ENCODE data around the gene CPPED1. TPM values are rescaled to one million over a fixed set of nuclear protein-coding genes. Genes with fewer than 3 reads are reported as not detected.

Gene CPPED1
- total RNA-seq, 1 donor: 21.4 TPM

GRCh38 chr16:12611916-12612597 lies 191.6 kb downstream of the CPPED1 start:
- Histone ChIP-seq H3K4me3 (ENCODE audit: insufficient read depth, low read length) (no peak overlapping the region), H2AFZ (ENCODE audit: low read length) (no peak overlapping the region), H3K36me3 (ENCODE audit: insufficient read depth, low read length) (no peaks in the 10 kb centered on the region), H3K4me2 (ENCODE audit: insufficient read depth, low read length) (no peak overlapping the region), H3K27me3 (ENCODE audit: insufficient read depth, low read length) (peaks cover 2% of the 10 kb centered on the region), H3K4me1 (ENCODE audit: insufficient read depth, low read length) (no peaks in the 10 kb centered on the region), H3K79me2 (ENCODE audit: insufficient read depth, low read length) (no peaks in the 10 kb centered on the region), H3K27ac (ENCODE audit: low read depth, low read length) (no peak overlapping the region), H4K20me1 (ENCODE audit: insufficient read depth, low read length) (no peaks in the 10 kb centered on the region), H3K9me3 (ENCODE audit: low read depth, low read length) (no peaks in the 10 kb centered on the region)
- no peak for DNase-seq (ENCODE audit: insufficient read length, low spot score, missing footprints)
- TF ChIP-seq, protein P1, sequence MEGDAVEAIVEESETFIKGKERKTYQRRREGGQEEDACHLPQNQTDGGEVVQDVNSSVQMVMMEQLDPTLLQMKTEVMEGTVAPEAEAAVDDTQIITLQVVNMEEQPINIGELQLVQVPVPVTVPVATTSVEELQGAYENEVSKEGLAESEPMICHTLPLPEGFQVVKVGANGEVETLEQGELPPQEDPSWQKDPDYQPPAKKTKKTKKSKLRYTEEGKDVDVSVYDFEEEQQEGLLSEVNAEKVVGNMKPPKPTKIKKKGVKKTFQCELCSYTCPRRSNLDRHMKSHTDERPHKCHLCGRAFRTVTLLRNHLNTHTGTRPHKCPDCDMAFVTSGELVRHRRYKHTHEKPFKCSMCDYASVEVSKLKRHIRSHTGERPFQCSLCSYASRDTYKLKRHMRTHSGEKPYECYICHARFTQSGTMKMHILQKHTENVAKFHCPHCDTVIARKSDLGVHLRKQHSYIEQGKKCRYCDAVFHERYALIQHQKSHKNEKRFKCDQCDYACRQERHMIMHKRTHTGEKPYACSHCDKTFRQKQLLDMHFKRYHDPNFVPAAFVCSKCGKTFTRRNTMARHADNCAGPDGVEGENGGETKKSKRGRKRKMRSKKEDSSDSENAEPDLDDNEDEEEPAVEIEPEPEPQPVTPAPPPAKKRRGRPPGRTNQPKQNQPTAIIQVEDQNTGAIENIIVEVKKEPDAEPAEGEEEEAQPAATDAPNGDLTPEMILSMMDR (IDR thresholded peaks at IDR 0.05; ENCODE audit: extremely low read depth, low read depth, low read length): no peak

GRCh38 chr16:12611006-12611477 lies 192.6 kb downstream of the CPPED1 start:
- Histone ChIP-seq H3K27me3 (ENCODE audit: insufficient read depth, low read length) (peaks cover 2% of the 10 kb centered on the region), H3K27ac (ENCODE audit: low read depth, low read length) (no peak overlapping the region), H3K36me3 (ENCODE audit: insufficient read depth, low read length) (no peaks in the 10 kb centered on the region), H3K79me2 (ENCODE audit: insufficient read depth, low read length) (no peaks in the 10 kb centered on the region), H2AFZ (ENCODE audit: low read length) (no peak overlapping the region), H3K9me3 (ENCODE audit: low read depth, low read length) (no peaks in the 10 kb centered on the region), H3K4me2 (ENCODE audit: insufficient read depth, low read length) (no peak overlapping the region), H4K20me1 (ENCODE audit: insufficient read depth, low read length) (no peaks in the 10 kb centered on the region), H3K4me1 (ENCODE audit: insufficient read depth, low read length) (no peaks in the 10 kb centered on the region), H3K4me3 (ENCODE audit: insufficient read depth, low read length) (no peak overlapping the region)
- TF ChIP-seq, protein P1 (IDR thresholded peaks at IDR 0.05; ENCODE audit: extremely low read depth, low read depth, low read length): no peak
- DNase-seq (ENCODE audit: insufficient read length, low spot score, missing footprints): no peak

DNA sequence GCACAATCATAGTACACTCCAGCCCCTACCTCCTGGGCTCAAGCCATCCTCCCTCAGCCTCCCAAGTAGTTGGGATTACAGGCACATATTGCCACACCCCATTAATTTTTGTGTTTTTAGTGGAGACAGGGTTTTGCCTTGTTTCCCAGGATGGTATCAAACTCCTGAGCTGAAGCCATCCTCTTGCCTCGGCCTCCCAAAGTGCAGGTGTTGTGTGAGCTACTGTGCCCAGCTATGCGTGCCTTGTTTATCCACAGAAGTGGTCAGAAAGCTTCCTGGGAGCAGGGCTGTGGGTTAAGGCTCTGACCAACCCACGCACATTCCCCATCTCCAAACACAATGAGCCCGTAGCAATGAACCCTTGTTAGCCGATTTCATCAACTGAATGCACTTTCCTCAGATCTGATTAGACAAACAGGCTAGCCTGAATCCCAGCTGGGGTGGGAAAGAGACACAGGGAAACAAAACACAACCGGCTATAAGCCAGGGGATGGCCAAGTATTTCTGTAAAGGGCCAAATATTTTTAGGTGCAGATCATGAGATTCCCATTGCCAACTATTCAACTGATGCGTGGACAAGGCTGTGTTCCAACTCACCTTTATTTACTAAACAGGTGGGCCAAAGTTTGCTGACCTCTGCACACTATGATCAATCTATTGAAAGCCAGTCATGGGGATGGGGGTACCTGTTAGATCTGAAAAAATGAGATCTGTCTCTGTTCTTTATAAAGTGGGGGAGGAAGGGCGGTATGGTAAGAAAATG lies 193.6 kb downstream of the CPPED1 start:
- no peak for DNase-seq (ENCODE audit: insufficient read length, low spot score, missing footprints)
- H3K9me3 ChIP-seq (ENCODE audit: low read depth, low read length): no peaks in the 10 kb centered on the region
- H4K20me1 ChIP-seq (ENCODE audit: insufficient read depth, low read length): no peaks in the 10 kb centered on the region
- no peaks in the 10 kb centered on the region for H3K4me1 ChIP-seq (ENCODE audit: insufficient read depth, low read length)
- H3K36me3 ChIP-seq (ENCODE audit: insufficient read depth, low read length): no peaks in the 10 kb centered on the region
- no peak overlapping the region for H3K27ac ChIP-seq (ENCODE audit: low read depth, low read length)
- peaks cover 2% of the 10 kb centered on the region for H3K27me3 ChIP-seq (ENCODE audit: insufficient read depth, low read length)
- no peak overlapping the region for H3K4me3 ChIP-seq (ENCODE audit: insufficient read depth, low read length)
- H3K79me2 ChIP-seq (ENCODE audit: insufficient read depth, low read length): no peaks in the 10 kb centered on the region
- TF ChIP-seq, protein P1 (IDR thresholded peaks at IDR 0.05; ENCODE audit: extremely low read depth, low read depth, low read length): no peak
- H2AFZ ChIP-seq (ENCODE audit: low read length): no peak overlapping the region
- H3K4me2 ChIP-seq (ENCODE audit: insufficient read depth, low read length): no peak overlapping the region

Small RNAs within 50 kb of the gene (small RNA-seq; reads per million reads assigned to genes)
- gene MIR4718 (not detected), gene RF00443 (not detected)

Other genes starting within 250 kb of the CPPED1 start
- gene SHISA9, start 97.7 kb upstream of the CPPED1 start, total RNA-seq: under 0.01 TPM in 2 replicates